GM12891 (cell line): Measurements from ENCODE around the gene SRF.

Source experiments
- PAX5 ChIP-seq: IDR thresholded peaks from 2 replicates; pipeline ENCODE4 v1.6.1; 2011; ENCODE audit warnings: low read length, moderate library complexity, mild to moderate bottlenecking; ENCODE audit not compliant: insufficient read depth, severe bottlenecking
- POLR2A ChIP-seq: IDR thresholded peaks from 2 replicates; pipeline ENCODE4 v1.6.1; 2011; ENCODE audit warnings: low read depth, low read length, control low read depth
- POLR2AphosphoS5 ChIP-seq: IDR thresholded peaks from 2 replicates; pipeline ENCODE4 v1.6.1; 2011; ENCODE audit warnings: low read depth, low read length, control low read depth
- POU2F2 ChIP-seq: IDR thresholded peaks from 2 replicates; pipeline ENCODE4 v1.6.1; 2011; ENCODE audit warnings: low read depth, mild to moderate bottlenecking, control low read depth, low read length, moderate library complexity
- SPI1 ChIP-seq: IDR thresholded peaks from 2 replicates; pipeline ENCODE4 v1.6.1; 2011; ENCODE audit warnings: low read depth, low read length, control low read depth
- TAF1 ChIP-seq: IDR thresholded peaks from 2 replicates; pipeline ENCODE4 v1.6.1; 2011; ENCODE audit warnings: low read depth, low read length, control low read depth

DNA sequence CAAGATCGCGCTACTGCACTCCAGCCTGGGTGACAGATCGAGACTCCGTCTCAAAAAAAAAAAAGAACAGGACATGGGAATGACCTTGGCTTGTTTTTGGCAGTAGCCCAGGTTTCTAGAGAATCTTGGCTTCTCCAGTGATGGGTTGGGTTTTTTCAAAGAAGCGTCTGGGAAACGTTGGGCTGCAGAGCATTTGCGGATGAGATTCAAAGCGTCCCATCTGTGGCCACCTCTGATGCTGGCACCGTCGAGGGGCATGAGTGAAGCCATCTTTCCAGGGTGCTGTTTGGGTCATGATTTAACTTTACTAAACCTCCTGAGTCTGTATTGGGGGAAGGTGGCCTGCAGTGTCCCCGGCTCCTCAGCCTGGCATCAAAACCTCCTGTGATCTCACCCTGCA is 43.2 kb upstream of the SRF start:
- no peak for TF ChIP-seq POLR2A
- no peak for TF ChIP-seq TAF1
- no peak for TF ChIP-seq POLR2AphosphoS5
- TF ChIP-seq SPI1, result no peak
- no peak for TF ChIP-seq PAX5
- no peak for TF ChIP-seq POU2F2
